SK-N-MC (cell line): ENCODE measurements around the gene WHAMM.

Source experiments
- DNase-seq: peaks from one replicate; pipeline ENCODE4 v3.0.0-alpha.2; 2011; ENCODE audit warnings: low read depth, low spot score
- H3K27ac ChIP-seq: fragments of 200-600 bp; sonication (generic); 2 replicates; pipeline ENCODE4 v1.5.1; 2016; ENCODE audit warnings: mixed run types
- H3K36me3 ChIP-seq: fragments of 200-600 bp; sonication (generic); 2 replicates; pipeline ENCODE4 v1.6.1; 2017; ENCODE audit warnings: antibody characterized with exemption, low read length, mixed read lengths; ENCODE audit not compliant: insufficient read depth
- H3K4me3 ChIP-seq: fragments of 200-600 bp; sonication (generic); 2 replicates; pipeline ENCODE4 v1.5.1; 2016
- H3K9ac ChIP-seq: fragments of 200-600 bp; sonication (generic); 2 replicates; pipeline ENCODE4 v1.8.0; 2017; ENCODE audit warnings: mixed run types, mixed read lengths; ENCODE audit not compliant: insufficient read length
- H3K9me3 ChIP-seq: fragments of 200-600 bp; sonication (generic); 2 replicates; pipeline ENCODE4 v1.6.1; 2017; ENCODE audit warnings: low read depth, mild to moderate bottlenecking, antibody characterized with exemption, low read length, moderate library complexity, mixed read lengths
- EZH2 ChIP-seq: fragments of 200-600 bp; sonication (generic); IDR thresholded peaks from one replicate; pipeline ENCODE4 v1.6.1; 2017; ENCODE audit warnings: antibody characterized with exemption
- FOXP2 ChIP-seq: optimal IDR thresholded peaks from 2 replicates; pipeline ENCODE3; 2011; ENCODE audit warnings: mild to moderate bottlenecking, moderate library complexity; ENCODE audit not compliant: insufficient read depth; ENCODE audit errors: extremely low read length, control extremely low read depth
- POLR2AphosphoS5 ChIP-seq: IDR thresholded peaks from 2 replicates; pipeline ENCODE4 v1.6.1; 2012; ENCODE audit warnings: mild to moderate bottlenecking, low read depth, low read length, borderline replicate concordance

The WHAMM gene

GRCh38 chr15:82851306-82851850 lies 42.0 kb downstream of the WHAMM start:
- TF ChIP-seq POLR2AphosphoS5 (no peak), EZH2 (no peak), FOXP2 (no peak)
- Histone ChIP-seq H3K9me3 (no peaks in the 10 kb centered on the region), H3K36me3 (no peaks in the 10 kb centered on the region), H3K4me3 (no peak overlapping the region), H3K27ac (no peak overlapping the region), H3K9ac (no peak overlapping the region)
- DNase-seq, result no peak

GRCh38 chr15:82851981-82852511 lies 42.6 kb downstream of the WHAMM start:
- no peak overlapping the region for H3K4me3 ChIP-seq
- no peaks in the 10 kb centered on the region for H3K9me3 ChIP-seq
- no peak overlapping the region for H3K27ac ChIP-seq
- no peak for TF ChIP-seq EZH2
- TF ChIP-seq POLR2AphosphoS5, result no peak
- no peak for TF ChIP-seq FOXP2
- DNase-seq, result no peak
- H3K36me3 ChIP-seq, result no peaks in the 10 kb centered on the region
- no peak overlapping the region for H3K9ac ChIP-seq

GRCh38 chr15:82852941-82853561 lies 43.6 kb downstream of the WHAMM start:
- no peak for DNase-seq
- Histone ChIP-seq H3K9ac (no peak overlapping the region), H3K27ac (no peak overlapping the region), H3K4me3 (no peak overlapping the region; the same call in 1 of the 2 replicates), H3K36me3 (no peaks in the 10 kb centered on the region), H3K9me3 (no peaks in the 10 kb centered on the region)
- TF ChIP-seq POLR2AphosphoS5 (no peak), EZH2 (no peak), FOXP2 (no peak)

- Histone ChIP-seq H3K4me3 (no peak overlapping the region), H3K9ac (no peak overlapping the region), H3K36me3 (no peaks in the 10 kb centered on the region), H3K9me3 (no peaks in the 10 kb centered on the region), H3K27ac (no peak overlapping the region)
- no peak for DNase-seq
- TF ChIP-seq EZH2 (no peak), FOXP2 (no peak), POLR2AphosphoS5 (no peak)
Measured at GRCh38 chr15:82854554-82854953, 45.1 kb downstream of the WHAMM start.

- Histone ChIP-seq H3K9me3 (no peaks in the 10 kb centered on the region), H3K36me3 (no peaks in the 10 kb centered on the region), H3K4me3 (no peak overlapping the region), H3K9ac (no peak overlapping the region), H3K27ac (no peak overlapping the region)
- TF ChIP-seq EZH2, result no peak
- TF ChIP-seq POLR2AphosphoS5, result no peak
- TF ChIP-seq FOXP2, result no peak
- DNase-seq, result no peak
Measured at GRCh38 chr15:82855286-82856100, 46.1 kb downstream of the WHAMM start.

GRCh38 chr15:82856397-82857170 lies 47.2 kb downstream of the WHAMM start:
- Histone ChIP-seq H3K9me3 (no peaks in the 10 kb centered on the region), H3K27ac (no peak overlapping the region), H3K4me3 (no peak overlapping the region), H3K36me3 (no peaks in the 10 kb centered on the region), H3K9ac (no peak overlapping the region)
- DNase-seq, result no peak
- no peak for TF ChIP-seq FOXP2
- no peak for TF ChIP-seq EZH2
- no peak for TF ChIP-seq POLR2AphosphoS5

GRCh38 chr15:82858932-82859331 lies 49.5 kb downstream of the WHAMM start:
- no peaks in the 10 kb centered on the region for H3K9me3 ChIP-seq
- H3K4me3 ChIP-seq, result no peak overlapping the region
- H3K27ac ChIP-seq, result no peak overlapping the region
- no peak overlapping the region for H3K9ac ChIP-seq
- no peak for DNase-seq
- H3K36me3 ChIP-seq, result no peaks in the 10 kb centered on the region
- no peak for TF ChIP-seq FOXP2
- TF ChIP-seq EZH2, result no peak
- TF ChIP-seq POLR2AphosphoS5, result no peak
